GM18858 (cell line): ENCODE results near the gene IZUMO4.

Source experiments
- ATAC-seq: cut with Tn5 transposase; IDR thresholded peaks from one replicate; pipeline ENCODE4 v1.9.1; 2021; ENCODE audit not compliant: unreplicated experiment

The IZUMO4 gene, protein sequence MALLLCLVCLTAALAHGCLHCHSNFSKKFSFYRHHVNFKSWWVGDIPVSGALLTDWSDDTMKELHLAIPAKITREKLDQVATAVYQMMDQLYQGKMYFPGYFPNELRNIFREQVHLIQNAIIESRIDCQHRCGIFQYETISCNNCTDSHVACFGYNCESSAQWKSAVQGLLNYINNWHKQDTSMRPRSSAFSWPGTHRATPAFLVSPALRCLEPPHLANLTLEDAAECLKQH

DNA sequence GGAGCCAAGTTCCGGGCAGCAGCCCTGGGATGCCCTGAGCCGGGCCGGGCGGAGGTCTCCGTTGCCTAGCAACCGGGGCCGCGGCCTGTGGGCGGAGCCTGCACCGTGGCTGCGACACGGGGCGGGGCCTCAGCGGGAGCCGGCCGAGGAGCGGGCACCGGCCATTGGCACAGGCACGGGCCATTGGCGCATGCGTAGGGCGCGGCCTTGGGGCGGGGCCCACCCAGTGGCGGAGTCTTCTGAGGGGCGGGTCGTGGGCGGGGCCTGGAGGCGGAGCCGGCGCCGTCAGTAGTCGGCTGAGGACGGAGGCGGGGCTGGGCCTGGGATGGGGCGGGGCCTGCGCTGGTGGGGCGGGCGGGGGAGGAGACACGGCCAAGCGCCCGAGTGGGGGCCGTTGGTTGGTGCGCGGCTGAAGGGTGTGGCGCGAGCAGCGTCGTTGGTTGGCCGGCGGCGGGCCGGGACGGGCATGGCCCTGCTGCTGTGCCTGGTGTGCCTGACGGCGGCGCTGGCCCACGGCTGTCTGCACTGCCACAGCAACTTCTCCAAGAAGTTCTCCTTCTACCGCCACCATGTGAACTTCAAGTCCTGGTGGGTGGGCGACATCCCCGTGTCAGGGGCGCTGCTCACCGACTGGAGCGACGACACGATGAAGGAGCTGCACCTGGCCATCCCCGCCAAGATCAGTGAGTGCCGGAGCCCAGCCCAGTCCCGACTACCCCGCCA is at the start of gene IZUMO4:
IZUMO4 (plus strand) TSS at position 436 of the 723 bp plus-strand sequence; CDS start at position 467, 31 bp downstream.
- peak; percentile 43 for ATAC-seq

DNA sequence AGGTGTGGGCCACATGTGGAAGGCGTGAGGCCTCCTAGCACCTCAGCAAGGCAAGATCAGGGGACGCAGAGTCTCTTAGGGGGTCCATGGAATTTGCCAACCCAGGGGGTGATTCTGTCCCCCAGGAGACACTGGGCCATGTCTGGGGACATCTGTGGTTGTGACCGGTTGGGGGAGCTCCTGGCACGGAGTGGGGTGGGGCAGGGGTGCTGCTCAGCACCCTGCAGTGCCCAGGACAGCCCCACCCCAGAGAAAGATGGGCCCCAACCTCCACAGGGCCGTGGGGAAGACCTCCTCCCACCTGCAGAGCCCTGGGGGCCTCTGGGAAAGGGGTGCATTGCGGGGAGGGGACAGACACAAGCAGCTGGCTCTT is 49.7 kb upstream of the IZUMO4 start:
- no peak for ATAC-seq

DNA sequence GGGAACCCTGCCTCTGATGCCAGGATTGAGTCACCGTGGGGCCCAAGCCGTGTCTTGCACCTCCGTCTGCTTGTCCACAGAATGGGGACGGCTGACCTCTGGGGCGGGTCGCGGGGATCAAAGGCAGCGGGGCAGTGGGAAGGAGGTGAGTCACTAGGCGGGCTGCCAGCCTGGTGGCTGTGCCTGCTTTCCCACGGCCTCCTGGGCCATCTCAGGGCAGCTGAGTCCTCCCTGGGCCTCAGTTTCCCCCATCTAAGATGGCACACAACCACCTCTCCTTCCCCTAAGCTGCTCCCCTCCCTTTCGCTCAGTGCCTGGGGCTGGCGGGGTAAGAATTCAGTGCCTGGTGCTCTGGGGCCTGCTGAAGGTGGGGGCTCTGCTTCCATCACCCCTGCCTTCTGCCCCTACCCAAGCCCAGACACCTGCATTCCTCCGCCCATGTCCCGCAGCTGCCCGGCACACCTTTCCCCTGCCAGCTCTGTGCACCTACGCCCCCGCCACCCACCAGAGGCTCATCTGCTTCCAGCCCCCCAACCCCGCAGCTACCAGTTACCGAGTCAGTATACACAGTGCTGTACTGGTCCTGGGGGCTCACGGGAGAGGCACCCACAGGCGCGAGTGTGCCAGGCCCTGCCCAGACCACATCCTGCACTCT is 49.1 kb upstream of the IZUMO4 start:
- ATAC-seq, result no peak

DNA sequence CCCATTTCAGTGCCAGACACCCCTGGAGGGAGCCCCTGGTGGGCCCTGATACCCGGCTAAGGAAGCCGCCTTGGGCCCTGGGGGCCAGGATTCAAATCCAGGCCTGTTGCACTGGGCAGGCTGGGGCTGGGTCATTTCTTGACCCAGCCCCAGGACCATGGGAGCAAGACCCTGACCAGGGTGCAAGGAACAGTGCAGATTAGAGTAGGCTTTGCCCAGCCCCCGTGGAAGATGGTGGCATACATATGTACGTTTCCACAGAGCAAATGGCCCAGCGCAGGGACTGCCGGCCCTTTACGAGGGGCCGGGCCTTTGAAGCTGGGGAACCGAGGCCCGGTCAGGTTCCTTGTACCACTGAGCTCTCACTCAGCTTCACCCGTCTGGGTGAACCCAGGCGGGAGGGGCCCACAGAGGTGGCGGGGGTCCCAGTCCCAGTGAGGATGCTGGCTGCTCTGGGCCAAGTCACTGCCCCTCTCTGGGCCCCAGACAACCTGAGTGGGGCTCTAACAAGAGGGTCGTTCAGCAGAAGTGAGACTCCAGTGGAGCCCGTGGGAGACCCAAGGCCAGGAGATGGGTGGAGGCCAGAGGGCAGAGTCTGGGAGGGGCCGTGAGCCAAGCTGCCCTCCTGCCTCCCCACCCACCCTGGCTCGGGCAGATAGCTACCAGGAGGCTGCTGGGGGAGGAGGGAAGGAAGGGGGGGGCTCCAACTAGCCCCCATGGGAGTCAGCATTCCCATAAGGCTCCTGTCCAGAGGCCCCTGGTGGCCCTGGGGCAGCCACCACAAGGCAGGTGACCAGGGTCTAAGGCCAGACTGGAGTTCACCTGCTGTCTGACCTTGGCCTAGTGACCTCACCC is 48.4 kb upstream of the IZUMO4 start:
- ATAC-seq, result no peak

DNA sequence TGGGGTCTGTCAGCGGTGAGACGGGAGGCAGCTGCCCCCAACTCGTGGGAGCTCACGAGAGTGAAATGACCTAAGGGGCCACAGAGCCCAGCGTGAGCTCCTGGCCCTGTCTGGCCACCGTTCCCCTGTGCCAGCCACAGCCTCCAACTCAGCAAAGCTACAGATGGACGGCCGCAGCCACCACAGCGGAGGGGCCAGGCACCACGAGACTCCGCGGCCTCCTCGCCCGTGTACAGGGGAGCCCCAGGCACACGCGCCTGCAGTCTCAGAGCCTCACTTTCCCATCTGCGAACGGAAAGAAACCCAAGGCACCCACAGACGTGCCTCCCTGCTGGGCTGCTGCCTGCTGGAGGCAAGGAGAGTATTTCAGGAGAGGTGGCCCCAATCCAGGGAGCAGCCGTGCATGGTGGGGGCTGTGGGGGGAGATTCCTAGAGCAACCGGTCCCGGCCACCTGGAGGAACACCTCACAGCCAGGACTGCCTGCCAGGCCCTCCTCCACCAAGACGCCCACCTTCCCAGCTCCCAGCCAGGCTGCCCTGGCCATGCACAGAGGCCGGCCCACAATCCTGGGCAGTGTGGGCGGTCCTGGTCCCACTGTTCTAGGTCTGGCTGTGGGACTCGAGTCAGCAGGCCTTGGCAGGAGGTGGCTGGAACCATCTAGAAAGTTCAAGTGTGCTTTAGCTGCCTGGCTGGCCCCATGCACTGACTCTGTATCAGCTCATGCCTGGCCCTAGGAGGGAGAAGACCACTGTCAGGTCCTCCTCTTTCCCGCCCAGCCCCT is 47.6 kb upstream of the IZUMO4 start:
- ATAC-seq, result no peak

DNA sequence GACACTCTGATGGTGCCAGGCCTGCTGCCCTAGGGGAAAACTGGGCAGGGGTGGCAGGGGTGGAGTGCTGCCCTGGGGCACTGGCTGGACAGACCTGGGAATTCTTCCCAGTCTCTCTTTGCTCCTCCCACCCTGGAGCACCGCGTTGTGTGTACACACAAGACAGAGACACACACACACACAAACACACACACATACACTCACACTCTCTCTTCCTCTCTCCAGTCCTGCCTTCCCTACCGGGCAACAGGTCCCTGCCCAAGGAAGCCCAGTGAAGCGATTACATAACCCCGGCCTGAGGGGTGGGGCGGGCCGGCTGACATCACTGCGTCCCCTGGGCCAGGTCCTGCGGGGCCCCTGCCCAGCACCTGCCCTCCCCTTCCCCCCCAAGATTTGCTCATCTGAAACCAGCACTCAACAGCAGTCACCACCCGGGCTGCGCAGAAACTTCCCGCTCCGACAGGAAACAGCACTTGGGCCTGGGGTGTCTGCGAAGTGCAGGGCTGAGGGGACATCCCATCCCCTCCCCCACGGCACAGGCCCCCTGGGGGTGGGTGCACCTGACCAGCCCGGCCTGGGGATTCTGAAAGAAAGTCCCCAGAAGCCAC is 46.9 kb upstream of the IZUMO4 start:
- ATAC-seq, result no peak

DNA sequence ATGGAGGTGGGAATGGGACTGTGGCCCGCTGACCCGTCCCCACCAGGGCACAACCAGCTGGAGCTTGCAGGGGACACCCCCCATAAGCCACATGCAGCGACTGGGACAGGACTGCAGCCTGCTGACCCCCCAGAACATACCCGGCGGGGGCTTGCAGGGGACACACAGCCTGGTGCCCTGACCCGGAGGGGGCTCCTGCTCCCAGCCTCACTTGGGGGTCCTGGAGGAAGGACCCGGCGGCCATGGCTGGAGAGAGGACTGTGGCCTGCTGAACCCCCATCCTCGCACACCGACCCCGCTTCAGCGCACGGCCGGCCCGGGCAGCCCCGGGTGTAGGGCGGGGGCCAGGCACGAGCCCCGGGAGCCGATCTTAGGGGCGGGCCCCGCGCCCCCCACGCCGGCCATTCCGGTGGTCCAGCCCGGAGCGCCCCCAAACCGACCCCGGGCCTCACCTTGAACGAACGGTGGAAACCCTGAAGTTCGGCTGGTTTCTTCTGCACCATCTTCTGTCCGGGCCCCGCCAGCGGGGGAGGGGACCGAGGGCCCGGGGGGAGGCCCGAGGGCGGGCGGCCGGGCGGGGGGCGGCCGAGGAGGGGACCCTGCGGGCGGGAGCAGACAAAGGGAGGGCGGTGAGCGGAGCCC is 46.2 kb upstream of the IZUMO4 start:
- peak; percentile 0 for ATAC-seq

DNA sequence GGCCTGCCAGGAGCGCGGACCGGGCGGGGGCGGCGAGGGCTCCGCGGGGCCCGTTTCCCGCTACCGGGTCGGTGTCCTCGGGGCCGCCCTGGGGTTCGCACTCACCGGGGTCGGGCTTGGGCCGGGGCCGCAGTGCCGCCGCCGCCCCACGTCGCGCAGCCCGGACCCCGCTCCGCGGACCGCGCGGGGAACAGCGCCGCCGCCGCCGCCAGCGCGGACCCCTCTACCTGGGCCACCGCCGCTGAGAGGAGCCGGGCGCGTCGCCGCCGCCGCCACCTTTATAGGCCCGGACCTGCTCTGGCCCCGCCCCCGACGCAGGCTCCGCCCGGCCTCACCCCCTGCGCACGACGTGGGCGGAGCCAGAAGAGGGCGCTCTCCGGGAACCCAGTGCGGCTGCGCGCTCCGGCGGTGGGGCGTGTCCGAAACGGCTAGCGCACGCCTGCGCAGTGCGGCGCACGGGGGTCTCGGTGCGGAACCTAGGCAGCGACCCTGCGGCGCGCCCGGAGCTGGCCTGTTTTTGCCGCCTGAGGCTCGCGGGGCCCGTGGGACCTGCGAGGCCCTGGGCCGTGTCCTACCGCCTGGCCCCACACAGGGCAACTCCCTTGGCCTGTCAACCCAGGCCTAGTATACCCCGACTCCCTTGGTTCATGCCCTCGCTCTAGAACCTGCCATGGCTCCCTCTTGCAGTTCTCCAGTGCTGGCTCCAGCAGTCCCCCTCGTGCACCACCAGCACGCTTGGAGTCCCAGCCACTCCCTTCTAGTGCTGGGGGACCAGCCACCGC is 45.5 kb upstream of the IZUMO4 start, which contains the start of gene MKNK2:
MKNK2 (minus strand) TSS at position 254 of the 782 bp plus-strand sequence. CDS start 393 bp downstream, outside the sequence.
- peak; percentile 32 for ATAC-seq

DNA sequence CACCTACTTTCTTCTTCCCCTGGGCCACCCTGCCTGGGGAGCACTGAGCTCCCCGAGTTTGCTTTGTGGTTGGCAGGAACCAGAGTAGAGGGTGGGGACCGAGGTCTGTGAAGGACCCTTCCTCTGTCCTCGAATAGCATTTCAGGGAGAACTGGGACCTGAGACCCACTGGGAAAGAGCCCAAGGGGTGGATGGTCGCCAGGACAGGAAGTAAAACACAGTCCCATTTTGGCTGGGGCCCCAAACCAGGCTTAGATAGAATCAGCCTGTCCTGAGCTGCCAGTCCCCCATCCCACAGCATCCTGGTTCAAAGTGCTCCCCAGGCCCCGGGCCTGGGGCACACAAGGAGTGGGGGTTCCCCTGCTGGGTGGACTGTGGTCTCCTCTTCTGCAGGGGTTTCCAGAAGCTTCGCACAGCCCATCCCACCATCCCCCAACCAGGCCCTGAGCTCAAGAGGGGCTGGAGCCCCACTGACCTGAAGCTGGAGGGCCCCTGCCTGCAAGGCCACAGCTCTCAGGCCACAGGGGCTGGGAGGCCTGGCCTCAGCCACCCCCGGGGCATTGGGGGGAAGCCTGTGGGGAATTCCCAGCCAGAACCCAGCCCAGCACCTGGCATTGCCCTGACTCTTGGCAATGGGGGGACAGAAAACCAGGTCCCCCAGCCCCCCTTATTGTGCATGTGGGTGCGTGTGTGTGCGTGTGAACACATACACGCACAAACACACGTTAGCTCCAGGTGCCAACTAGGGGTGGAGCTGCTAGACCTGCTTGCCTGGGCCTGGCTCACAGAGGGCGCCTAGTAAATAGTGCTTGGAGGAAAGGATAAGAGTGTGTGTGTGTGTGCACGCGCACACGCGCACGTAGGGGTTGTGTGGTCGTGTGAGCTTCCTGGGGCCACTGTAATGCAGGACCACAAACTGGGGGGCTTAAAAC is 44.7 kb upstream of the IZUMO4 start:
- no peak for ATAC-seq

DNA sequence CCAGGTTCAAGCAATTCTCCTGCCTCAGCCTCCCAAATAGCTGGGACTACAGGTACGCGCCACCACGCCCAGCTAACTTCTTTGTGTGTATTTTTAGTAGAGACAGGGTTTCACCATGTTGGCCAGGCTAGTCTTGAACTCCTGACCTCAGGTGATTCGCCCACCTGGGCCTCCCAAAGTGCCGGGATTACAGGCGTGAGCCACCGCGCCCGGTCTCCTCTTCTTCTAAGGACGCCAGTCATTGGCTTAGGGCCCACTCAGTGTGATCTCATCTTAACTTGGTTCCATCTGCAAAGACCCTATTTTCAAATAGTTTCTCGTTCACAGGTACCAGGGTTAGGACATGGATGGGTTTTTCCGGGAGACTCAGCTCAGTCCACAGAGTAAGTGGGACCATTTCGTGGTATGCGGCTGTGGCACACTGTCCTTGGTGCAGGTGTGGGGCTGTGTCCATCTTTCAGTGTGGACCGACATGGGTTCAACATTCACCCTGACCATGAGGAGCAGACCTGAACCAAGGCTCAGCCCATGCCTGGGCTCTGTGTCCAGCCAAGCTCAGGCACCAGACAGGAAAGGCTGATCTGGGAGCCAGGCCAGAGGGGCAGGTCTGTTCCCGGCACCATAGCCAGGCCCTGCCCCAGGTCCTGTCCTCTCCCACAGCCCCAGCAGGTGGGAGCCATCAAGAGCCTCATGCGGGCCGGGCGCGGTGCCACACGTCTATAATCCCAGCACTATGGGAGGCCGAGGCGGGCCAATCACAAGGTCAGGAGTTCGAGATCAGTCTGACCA is 42.9 kb upstream of the IZUMO4 start:
- no peak for ATAC-seq

DNA sequence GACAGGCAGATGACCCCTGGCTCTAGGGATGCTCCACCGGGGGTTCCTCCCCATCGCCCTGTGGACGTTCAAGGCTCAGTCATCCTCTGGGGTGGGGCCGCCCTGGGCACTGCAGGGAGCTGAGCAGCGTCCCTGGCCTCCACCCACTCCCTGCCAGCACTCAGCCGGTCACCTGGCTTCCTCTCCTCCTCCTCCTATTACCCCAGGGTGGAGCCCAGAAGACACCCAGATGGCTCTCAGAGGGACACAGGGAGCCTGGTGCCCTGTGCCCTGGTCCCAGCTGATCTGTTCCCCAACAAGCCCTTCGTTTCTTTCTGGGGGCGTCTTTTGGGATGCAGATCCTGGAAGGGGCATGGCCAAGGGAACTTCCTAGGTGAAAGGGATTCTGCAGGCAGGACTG is 42.0 kb upstream of the IZUMO4 start:
- no peak for ATAC-seq

DNA sequence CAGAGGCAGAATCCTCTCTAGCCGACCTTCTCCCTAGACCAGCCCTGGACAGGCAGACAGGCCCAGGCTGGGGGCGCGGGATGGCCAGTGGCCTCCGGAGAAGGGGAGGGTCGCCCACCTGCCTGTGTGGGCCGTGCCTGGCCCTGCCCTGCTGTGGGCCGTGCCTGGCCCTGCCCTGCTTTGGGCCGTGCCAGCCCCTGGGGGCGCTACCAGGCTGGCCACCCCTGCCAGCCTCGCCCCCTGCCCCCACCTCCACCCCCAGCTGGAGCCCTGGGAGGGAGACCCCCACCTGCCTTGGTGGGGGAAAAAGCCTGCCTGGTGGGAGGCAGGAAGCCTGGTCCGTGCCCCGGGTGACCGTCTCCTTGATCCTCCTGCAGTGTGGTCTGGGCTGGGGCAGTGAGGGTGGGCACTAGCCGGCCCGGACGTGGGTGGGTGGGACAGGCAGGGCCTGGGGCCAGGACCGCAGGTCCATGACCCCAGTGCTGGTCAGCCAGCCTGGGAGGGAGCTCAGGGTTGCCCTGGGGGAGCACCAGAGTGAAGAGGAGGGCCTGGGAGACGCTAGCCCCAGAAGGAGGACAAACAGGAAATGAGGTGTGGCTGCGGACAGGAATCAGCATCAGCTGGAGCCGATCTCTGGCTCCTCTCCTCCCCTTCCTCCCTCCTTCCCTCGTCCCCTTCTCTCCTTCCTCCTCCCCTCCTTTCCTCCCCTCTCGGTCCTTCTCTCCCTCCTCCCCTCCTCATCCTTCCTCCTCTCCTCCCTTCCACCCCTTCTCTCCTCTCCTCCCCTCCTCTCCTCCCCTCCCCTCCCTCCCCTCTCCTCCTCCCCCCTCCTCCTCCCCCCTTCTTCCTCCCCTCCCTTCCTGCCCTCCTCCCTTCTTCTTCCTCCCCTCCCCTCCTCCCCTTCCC is 40.5 kb upstream of the IZUMO4 start:
- ATAC-seq, result no peak

DNA sequence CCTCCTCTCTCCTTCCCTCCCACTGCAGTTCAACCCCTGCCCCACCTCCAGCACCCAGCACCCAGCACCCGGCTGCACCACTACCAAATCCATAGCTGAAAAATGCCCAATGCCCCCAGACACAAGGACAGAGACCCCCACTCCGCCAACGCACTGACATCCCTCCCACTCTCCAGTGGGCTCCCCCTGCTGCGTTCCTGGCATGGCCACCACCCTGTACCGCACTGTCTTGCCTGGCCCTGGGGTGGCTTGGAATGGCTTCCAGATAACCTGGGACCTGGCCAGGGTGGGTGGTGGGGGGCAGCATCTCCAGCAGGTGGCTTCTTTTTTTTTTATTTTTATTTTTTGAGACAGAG is 39.9 kb upstream of the IZUMO4 start:
- ATAC-seq, result no peak

DNA sequence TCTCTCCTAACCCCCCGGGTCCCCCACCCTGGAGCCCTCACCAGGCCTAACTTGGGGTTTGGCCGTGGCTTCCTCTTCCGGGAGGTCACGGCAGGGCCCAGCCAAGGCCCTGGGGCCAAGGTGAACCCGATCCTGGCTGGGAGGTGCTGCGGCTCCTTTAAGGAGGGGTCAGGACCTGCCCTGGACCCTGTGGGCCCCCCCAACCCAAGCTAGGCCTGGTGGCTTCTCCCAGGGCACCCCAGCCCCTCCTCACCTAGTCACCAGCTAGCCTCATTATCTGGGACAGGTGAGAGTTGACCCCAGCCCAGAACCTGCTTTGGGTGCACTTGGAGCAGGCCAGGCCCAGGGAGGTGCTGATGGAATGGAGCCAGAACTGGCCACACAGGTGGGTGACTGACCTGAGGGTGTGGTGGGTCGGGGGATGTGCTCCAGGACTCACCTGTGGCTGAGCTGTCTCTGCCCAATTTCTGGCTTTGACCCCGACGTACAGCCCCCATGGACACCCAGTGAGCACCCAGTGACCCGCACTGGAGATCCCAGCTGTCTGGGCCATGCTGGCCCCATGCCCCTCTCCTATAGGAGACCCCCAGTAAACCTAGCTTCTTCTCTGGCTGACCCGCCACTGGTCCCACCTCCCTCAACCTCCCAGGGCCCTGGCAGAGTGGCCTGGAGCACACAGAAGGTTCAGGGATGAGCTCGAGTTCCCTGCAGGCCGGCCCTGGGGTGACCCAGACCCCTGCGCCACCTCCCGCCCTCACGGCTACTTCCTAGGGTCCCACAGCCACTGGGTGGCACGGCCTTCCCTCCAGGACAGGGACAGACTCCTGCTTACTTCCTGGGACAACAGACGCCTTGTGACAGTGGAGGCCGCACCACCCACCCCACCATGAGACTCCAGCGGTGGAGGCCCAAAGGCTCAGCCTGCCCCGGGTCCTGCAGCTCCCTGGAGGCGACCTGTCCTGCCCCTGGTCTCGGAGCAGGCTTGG is 38.9 kb upstream of the IZUMO4 start:
- no peak for ATAC-seq
